Measurements from ENCODE around the gene DEXI.

Gene DEXI

DNA sequence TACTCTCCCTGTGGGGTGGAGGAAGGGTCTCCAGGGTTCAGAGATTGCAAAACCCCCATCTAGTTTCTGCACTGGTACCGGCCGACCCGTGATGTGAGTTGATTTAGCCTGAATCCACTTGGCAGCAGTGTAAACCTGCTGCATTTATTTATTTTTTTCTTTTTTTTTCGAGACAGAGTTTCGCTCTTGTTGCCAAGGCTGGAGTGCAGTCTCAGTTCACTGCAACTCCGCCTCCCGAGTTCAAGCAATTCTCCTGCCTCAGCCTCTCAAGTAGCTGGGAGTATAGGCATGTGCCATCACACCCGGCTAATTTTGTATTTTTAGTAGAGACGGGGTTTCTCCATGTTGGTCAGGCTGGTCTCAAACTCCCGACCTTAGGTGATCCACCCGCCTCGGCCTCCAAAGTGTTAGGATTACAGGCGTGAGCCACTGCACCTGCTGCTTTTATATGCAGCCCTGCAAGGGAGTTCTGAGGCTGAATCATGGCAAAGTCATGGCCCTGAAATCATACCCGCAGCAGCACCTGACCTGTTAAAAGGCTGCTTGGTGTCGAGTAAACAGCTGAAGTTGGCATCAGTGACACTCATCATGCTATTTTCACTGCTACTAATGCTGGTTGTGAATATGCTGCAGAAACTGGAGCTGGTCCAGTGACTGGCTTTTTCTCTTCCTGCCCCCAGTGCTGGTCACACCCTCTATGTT lies 21.4 kb downstream of the DEXI start:
- H3K4me3 Mint-ChIP-seq, result no peak overlapping the region
- no peaks in the 10 kb centered on the region for H3K9me3 Mint-ChIP-seq
- H3K27me3 Mint-ChIP-seq (ENCODE audit: low read depth), result no peaks in the 10 kb centered on the region
- H3K27ac Mint-ChIP-seq, result no peak overlapping the region
- H3K36me3 Mint-ChIP-seq (ENCODE audit: low read depth), result peaks cover 10% of the 10 kb centered on the region
- peaks cover 6% of the 10 kb centered on the region for H3K4me1 Mint-ChIP-seq (ENCODE audit: low read depth)

DNA sequence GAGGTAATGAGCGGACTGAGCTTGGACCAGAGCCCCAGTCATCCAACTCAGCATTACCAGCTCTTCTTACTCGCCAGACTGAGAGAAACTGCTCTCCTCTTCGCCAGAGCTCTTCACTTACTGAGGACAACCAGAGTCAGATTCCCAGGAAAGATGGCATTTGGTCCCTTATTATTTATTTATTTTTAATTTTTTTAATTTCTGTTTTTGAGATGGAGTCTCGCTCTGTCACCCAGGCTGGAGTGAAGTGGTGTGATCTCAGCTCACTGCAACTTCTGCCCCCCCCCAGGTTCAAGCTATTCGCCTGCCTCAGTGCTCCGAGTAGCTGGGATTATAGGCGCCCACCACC lies 23.3 kb downstream of the DEXI start:
- H3K4me1 Mint-ChIP-seq (ENCODE audit: low read depth), result peaks cover 11% of the 10 kb centered on the region
- no peaks in the 10 kb centered on the region for H3K27me3 Mint-ChIP-seq (ENCODE audit: low read depth)
- H3K27ac Mint-ChIP-seq, result no peak overlapping the region
- no peaks in the 10 kb centered on the region for H3K9me3 Mint-ChIP-seq
- H3K4me3 Mint-ChIP-seq, result no peak overlapping the region
- H3K36me3 Mint-ChIP-seq (ENCODE audit: low read depth), result peaks cover 12% of the 10 kb centered on the region

DNA sequence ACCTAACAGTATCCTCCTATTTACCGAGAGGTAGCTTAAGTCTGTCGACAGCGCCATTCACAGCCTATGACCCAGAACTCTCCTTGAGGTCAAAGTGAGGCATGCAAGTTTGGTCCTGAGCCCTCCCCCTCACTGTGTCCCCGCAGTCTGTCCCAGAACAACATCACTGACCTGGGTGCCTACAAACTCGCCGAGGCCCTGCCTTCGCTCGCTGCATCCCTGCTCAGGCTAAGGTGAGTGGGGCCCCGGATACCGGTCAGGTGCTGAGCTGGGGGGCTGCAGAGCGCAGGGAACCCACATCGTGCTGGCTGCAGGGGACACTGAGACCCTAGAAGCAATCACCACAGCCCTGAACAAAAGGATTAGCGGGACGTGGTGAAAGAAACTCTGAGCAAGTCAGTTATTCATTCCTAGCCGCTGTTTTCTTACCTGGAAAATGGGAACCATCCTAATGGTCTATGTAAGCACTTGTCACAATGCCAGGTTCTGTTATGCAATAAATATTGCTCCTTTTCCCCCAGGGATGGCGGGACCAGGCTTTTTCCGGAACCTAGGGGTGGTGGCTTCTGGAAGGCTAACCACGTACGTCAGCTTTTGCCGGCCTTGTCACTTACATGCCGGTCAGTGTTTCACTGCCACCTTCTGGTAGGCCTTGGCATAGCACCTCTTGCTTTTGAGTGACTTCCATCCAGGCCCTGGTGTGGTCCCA lies 23.8 kb downstream of the DEXI start:
- Mint-ChIP-seq H3K9me3 (no peaks in the 10 kb centered on the region), H3K4me1 (ENCODE audit: low read depth) (peaks cover 11% of the 10 kb centered on the region), H3K4me3 (no peak overlapping the region), H3K27ac (no peak overlapping the region), H3K27me3 (ENCODE audit: low read depth) (no peaks in the 10 kb centered on the region), H3K36me3 (ENCODE audit: low read depth) (peaks cover 14% of the 10 kb centered on the region)

DNA sequence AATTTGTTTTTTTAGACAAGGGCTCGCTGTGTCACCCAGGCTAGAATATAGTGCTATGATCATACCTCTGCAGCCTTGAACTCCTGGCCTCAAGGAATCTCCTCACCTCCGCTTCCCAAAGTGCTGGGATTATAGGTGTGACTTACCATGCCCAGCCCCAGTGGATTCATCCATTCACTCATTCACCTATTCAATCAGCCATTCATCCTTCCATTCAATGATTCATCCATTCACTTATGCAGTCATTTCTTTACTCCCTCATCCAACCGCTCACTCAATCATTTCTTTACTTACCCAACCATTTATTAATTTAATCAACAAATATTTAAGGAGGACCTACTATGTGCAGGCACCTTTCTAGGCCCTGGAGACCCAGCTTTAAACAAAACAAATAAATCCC lies 25.7 kb downstream of the DEXI start:
- peaks cover 11% of the 10 kb centered on the region for H3K4me1 Mint-ChIP-seq (ENCODE audit: low read depth)
- H3K36me3 Mint-ChIP-seq (ENCODE audit: low read depth), result peaks cover 14% of the 10 kb centered on the region
- no peaks in the 10 kb centered on the region for H3K9me3 Mint-ChIP-seq
- no peaks in the 10 kb centered on the region for H3K27me3 Mint-ChIP-seq (ENCODE audit: low read depth)
- H3K27ac Mint-ChIP-seq, result no peak overlapping the region
- H3K4me3 Mint-ChIP-seq, result no peak overlapping the region

DNA sequence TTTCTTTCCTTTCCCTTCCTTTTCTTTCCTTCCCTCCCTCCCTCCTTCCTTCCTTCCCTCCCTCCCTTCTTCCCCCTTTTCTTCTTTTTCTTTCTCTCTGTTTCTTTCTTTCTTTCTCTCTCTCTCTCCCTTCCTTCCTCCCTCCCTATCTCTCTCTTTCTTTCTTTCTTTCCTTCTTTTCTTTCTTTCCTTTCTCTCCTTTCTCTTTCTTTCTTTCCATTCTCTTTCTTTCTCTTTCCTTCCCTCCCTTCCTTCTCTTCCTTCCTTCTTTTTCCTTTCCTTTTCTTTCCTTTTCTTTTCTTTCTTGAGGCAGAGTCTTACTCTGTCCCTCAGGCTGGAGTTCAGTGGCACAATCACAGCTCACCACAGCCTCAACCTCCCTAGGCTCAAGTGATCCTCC lies 31.0 kb downstream of the DEXI start:
- peaks cover 7% of the 10 kb centered on the region for H3K36me3 Mint-ChIP-seq (ENCODE audit: low read depth)
- no peaks in the 10 kb centered on the region for H3K27me3 Mint-ChIP-seq (ENCODE audit: low read depth)
- H3K27ac Mint-ChIP-seq, result no peak overlapping the region
- H3K9me3 Mint-ChIP-seq, result no peaks in the 10 kb centered on the region
- H3K4me3 Mint-ChIP-seq, result no peak overlapping the region
- peaks cover 7% of the 10 kb centered on the region for H3K4me1 Mint-ChIP-seq (ENCODE audit: low read depth)

DNA sequence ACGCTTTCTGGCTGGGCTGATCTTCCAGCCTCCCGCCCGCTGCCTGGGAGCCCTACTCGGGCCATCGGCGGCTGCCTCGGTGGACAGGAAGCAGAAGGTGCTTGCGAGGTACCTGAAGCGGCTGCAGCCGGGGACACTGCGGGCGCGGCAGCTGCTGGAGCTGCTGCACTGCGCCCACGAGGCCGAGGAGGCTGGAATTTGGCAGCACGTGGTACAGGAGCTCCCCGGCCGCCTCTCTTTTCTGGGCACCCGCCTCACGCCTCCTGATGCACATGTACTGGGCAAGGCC lies 34.6 kb downstream of the DEXI start:
- H3K4me3 Mint-ChIP-seq, result no peak overlapping the region
- H3K27ac Mint-ChIP-seq, result no peak overlapping the region
- peaks cover 5% of the 10 kb centered on the region for H3K9me3 Mint-ChIP-seq
- H3K4me1 Mint-ChIP-seq (ENCODE audit: low read depth), result no peaks in the 10 kb centered on the region
- no peaks in the 10 kb centered on the region for H3K27me3 Mint-ChIP-seq (ENCODE audit: low read depth)
- peaks cover 23% of the 10 kb centered on the region for H3K36me3 Mint-ChIP-seq (ENCODE audit: low read depth)

DNA sequence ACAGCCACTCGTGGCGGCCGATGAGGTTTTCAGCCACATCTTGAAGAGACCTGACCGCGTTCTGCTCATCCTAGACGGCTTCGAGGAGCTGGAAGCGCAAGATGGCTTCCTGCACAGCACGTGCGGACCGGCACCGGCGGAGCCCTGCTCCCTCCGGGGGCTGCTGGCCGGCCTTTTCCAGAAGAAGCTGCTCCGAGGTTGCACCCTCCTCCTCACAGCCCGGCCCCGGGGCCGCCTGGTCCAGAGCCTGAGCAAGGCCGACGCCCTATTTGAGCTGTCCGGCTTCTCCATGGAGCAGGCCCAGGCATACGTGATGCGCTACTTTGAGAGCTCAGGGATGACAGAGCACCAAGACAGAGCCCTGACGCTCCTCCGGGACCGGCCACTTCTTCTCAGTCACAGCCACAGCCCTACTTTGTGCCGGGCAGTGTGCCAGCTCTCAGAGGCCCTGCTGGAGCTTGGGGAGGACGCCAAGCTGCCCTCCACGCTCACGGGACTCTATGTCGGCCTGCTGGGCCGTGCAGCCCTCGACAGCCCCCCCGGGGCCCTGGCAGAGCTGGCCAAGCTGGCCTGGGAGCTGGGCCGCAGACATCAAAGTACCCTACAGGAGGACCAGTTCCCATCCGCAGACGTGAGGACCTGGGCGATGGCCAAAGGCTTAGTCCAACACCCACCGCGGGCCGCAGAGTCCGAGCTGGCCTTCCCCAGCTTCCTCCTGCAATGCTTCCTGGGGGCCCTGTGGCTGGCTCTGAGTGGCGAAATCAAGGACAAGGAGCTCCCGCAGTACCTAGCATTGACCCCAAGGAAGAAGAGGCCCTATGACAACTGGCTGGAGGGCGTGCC lies 35.1 kb downstream of the DEXI start:
- H3K36me3 Mint-ChIP-seq (ENCODE audit: low read depth), result peaks cover 26% of the 10 kb centered on the region
- H3K4me1 Mint-ChIP-seq (ENCODE audit: low read depth), result no peaks in the 10 kb centered on the region
- H3K9me3 Mint-ChIP-seq, result peaks cover 6% of the 10 kb centered on the region
- H3K27me3 Mint-ChIP-seq (ENCODE audit: low read depth), result no peaks in the 10 kb centered on the region
- no peak overlapping the region for H3K27ac Mint-ChIP-seq
- no peak overlapping the region for H3K4me3 Mint-ChIP-seq

DNA sequence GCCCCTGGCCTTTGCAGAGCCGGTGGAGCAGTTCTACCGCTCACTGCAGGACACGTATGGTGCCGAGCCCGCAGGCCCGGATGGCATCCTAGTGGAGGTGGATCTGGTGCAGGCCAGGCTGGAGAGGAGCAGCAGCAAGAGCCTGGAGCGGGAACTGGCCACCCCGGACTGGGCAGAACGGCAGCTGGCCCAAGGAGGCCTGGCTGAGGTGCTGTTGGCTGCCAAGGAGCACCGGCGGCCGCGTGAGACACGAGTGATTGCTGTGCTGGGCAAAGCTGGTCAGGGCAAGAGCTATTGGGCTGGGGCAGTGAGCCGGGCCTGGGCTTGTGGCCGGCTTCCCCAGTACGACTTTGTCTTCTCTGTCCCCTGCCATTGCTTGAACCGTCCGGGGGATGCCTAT lies 35.8 kb downstream of the DEXI start:
- no peak overlapping the region for H3K4me3 Mint-ChIP-seq
- H3K36me3 Mint-ChIP-seq (ENCODE audit: low read depth), result peaks cover 29% of the 10 kb centered on the region
- no peaks in the 10 kb centered on the region for H3K27me3 Mint-ChIP-seq (ENCODE audit: low read depth)
- no peaks in the 10 kb centered on the region for H3K4me1 Mint-ChIP-seq (ENCODE audit: low read depth)
- H3K9me3 Mint-ChIP-seq, result peaks cover 6% of the 10 kb centered on the region
- H3K27ac Mint-ChIP-seq, result no peak overlapping the region

DNA sequence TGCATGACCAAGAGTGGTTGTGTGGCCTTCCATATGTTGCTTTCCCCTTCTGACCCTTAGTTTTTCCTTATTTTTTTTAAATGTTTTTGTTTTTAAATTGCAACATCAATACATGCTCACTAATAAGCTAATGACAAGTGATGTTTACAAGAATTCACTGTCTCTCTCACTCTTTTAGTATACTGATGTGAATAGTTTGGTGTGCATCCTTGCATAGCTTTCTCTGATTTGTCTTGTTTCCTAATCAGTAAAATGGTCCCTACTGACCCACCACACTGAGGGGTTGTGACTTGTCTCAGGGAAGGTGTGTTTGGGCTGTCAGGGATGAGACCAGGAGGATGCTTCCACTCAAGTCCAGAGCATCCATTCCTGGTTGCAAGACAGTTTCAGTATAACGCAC lies 39.3 kb downstream of the DEXI start:
- Mint-ChIP-seq H3K9me3 (peaks cover 6% of the 10 kb centered on the region), H3K36me3 (ENCODE audit: low read depth) (peaks cover 44% of the 10 kb centered on the region), H3K4me3 (no peak overlapping the region), H3K4me1 (ENCODE audit: low read depth) (no peaks in the 10 kb centered on the region), H3K27ac (no peak overlapping the region), H3K27me3 (ENCODE audit: low read depth) (no peaks in the 10 kb centered on the region)

DNA sequence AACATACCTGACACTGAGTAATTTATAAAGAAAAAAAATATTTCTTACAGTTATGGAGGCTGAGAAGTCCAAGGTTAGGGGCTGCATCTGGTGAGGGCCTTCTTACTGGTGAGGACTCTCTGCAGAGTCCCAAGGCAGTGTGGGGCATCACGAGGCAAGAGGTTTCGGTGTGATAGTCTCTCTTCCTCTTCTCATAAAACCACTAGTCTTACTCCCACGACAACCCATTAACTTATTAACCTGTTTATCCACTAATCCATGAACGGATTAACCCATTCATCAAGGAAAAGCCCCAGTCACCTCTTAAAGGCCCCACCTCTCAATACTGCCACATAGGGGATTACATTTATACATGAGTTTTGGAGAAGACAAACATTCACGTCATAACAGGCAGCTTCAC lies 45.1 kb downstream of the DEXI start:
- peaks cover 41% of the 10 kb centered on the region for H3K36me3 Mint-ChIP-seq (ENCODE audit: low read depth)
- no peaks in the 10 kb centered on the region for H3K27me3 Mint-ChIP-seq (ENCODE audit: low read depth)
- no peaks in the 10 kb centered on the region for H3K9me3 Mint-ChIP-seq
- no peak overlapping the region for H3K27ac Mint-ChIP-seq
- H3K4me3 Mint-ChIP-seq, result no peak overlapping the region
- H3K4me1 Mint-ChIP-seq (ENCODE audit: low read depth), result no peaks in the 10 kb centered on the region

DNA sequence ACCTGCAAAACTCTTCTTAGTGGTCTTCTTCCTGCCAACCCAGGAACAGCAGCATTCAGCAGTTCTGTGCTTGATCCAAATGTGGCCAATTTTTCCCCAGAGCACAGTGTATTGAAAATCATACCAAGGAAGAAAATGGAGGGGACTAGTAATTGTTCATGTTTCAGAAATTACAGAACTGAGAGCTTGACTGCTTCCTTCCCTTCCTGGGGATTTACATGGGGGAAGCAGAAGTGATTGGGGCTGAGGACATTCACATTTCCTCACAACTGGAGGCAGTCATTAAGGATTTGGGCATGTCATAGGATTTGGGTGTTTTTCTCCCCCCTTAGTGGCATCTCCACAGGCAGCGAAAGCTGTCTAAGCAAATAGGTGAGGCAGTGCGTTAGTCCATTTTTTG lies 45.5 kb downstream of the DEXI start:
- Mint-ChIP-seq H3K27me3 (ENCODE audit: low read depth) (no peaks in the 10 kb centered on the region), H3K9me3 (no peaks in the 10 kb centered on the region), H3K27ac (no peak overlapping the region), H3K4me1 (ENCODE audit: low read depth) (peaks cover 1% of the 10 kb centered on the region), H3K36me3 (ENCODE audit: low read depth) (peaks cover 40% of the 10 kb centered on the region), H3K4me3 (no peak overlapping the region)

DNA sequence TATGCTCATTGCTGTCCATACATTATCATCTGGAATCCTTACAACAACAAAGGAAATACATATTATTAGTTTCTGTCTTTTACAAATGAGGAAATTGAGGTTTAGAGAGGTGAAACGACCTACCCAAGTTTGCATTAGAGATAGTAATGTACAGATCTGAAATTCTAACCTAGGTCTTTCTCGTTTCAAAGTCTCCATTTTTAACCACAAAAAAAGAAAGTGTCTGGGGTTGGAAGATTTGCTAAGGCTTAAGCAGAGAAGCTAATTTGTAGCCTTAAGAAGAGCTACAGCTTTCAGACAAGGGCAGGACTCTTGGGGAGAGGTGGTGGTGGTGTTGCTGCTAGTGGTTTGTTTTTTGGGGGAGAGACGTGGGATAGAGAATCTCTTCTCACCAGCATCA lies 46.1 kb downstream of the DEXI start:
- Mint-ChIP-seq H3K4me3 (no peak overlapping the region), H3K27me3 (ENCODE audit: low read depth) (no peaks in the 10 kb centered on the region), H3K36me3 (ENCODE audit: low read depth) (peaks cover 35% of the 10 kb centered on the region), H3K4me1 (ENCODE audit: low read depth) (peaks cover 4% of the 10 kb centered on the region), H3K27ac (no peak overlapping the region), H3K9me3 (no peaks in the 10 kb centered on the region)

DNA sequence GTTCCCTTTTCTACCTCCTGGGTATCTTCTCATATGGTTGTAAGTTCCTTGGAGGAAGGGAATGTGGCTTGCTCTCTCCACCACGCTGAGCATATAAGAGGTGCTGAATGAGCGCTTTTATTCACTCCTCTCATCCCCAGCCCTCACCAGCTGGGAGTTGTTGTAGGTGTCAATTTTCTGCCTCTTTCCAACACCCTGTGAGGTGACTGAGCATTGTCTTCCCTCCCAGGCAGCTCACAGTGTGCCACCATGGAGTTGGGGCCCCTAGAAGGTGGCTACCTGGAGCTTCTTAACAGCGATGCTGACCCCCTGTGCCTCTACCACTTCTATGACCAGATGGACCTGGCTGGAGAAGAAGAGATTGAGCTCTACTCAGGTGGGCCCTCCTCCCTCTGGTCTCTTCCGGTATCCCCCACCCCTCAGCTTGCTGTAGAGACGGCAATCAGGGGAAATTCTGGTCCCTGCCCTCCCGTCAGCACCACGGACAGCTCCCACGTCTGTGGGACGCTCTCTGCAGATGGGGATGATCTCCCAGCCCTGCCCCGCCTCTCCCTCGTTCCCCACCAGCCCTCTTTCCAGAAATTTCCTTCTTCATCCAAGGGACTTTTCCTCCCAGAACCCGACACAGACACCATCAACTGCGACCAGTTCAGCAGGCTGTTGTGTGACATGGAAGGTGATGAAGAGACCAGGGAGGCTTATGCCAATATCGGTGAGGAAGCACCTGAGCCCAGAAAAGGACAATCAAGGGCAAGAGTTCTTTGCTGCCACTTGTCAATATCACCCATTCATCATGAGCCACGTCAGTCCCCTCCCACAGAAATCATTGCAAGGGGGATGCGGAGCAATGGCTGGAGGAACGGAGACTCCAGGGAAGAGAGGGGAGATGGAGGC lies 47.0 kb downstream of the DEXI start:
- Mint-ChIP-seq H3K27me3 (ENCODE audit: low read depth) (no peaks in the 10 kb centered on the region), H3K4me1 (ENCODE audit: low read depth) (peaks cover 4% of the 10 kb centered on the region), H3K27ac (no peak overlapping the region), H3K36me3 (ENCODE audit: low read depth) (peaks cover 36% of the 10 kb centered on the region), H3K4me3 (no peak overlapping the region), H3K9me3 (no peaks in the 10 kb centered on the region)

DNA sequence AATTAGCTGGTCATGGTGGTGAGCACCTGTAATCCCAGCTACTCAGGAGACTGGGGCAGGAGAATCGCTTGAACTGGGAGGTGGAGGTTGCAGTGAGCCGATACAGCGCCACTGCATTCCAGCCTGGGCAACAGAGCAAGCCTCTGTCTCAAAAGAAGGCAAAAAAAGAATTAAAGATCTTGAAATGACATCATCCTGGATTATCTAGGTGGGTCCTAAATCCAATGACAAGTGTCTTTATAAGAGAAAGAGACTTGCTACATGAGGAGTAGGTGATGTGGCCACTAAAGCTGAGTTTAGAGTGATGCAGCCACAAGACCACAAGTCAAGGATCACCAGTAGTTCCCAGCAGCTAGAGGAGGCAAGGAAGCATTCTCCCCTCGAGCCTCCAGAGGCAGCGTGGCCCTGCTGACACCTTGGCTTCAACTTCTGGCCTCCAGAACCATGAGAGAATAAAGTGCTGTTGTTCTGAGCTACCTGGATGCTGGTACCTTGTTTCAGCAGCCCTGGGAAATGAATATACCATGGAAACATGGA lies 49.4 kb downstream of the DEXI start:
- Mint-ChIP-seq H3K27me3 (ENCODE audit: low read depth) (peaks cover 6% of the 10 kb centered on the region), H3K4me3 (no peak overlapping the region), H3K36me3 (ENCODE audit: low read depth) (peaks cover 23% of the 10 kb centered on the region), H3K4me1 (ENCODE audit: low read depth) (peaks cover 4% of the 10 kb centered on the region), H3K27ac (no peak overlapping the region), H3K9me3 (no peaks in the 10 kb centered on the region)
